HG03196 (cell line): ENCODE data around the gene ARL4A.

Experiments
- ATAC-seq: cut with Tn5 transposase; IDR thresholded peaks from one replicate; pipeline ENCODE4 v1.9.1; 2021; ENCODE audit not compliant: unreplicated experiment

The ARL4A gene

DNA sequence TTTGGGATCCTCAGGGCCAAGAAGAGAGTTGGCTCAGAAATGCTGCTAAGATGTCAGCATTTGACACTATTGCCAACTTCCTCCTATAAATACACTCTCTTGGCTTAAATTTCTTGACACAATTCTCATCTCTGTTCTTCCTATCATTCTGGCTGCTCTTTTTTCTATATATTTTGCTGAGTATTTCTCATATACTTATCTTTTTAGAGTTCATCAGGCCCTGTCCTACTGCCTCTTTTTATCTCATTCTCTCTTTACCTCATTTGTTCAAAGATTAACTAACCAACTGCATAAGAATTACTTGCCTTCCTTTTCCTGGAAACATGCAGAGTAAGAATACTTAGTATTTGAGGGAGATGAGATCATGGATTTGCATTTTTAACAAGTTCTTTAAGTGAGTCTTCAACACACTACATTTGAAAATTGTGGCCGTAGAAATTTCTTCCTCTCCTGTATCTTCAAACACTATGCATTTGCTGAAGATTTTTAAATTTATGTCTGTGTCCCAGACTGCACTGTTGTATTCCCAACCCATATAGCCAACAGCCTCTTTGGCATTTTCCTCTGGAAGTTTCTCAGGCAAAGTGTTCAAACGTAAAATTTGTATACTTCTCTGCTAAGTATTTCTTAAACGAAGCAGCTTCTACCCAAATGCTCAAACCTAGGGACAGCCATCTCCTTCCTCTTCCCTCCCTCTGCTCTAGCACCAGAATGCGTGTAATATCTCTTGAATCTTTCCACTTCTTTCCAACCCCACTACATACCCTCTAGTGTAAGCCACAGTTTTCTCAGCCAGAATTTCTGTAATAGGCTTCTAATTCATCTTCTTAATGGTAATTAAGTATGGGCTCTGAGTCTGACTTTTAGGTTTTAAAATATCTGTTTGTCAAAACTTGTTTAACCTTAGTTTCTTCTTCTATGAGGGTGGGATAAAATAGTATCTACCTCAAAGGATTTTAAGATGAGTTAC is 35.5 kb downstream of the ARL4A start:
- ATAC-seq, result no peak

DNA sequence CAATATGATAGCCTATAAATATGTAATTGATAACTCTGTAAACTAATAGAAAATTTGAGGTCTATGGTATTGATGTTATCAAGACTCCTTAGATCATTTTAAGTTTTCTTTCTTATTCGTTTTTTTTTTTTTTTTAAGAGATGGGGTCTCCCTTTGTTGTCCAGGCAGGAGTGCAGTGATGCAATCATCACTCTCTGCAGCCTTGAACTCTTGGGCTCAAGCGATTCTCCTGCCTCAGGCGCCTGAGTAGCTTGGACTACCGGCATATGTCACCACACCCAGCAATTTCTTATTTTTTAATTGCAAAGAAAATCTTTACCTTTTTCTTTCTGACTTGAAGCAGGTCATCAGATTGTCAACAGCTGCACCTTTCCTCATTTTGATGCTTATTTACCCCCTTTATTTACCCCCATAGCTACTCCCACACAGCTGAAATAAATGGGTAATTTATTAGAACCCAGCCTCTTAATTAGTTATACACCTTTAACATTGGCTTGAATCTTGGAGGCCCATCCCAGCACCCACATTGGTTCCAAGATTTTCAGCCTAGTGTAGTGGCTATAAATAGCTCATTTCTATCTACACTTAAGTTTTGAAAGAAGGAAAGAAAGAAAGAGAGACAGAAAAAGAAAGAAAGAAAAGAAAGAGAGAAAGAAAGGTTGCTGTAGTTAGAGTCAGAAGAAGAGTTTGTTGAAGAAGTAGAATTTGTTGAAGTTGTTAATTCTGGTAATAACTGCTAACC is 38.3 kb downstream of the ARL4A start:
- ATAC-seq, result no peak

- ATAC-seq, result no peak
Measured at GRCh38 chr7:12726908-12727307, 39.5 kb downstream of the ARL4A start.

GRCh38 chr7:12727455-12728191 is 40.2 kb downstream of the ARL4A start:
- no peak for ATAC-seq

DNA sequence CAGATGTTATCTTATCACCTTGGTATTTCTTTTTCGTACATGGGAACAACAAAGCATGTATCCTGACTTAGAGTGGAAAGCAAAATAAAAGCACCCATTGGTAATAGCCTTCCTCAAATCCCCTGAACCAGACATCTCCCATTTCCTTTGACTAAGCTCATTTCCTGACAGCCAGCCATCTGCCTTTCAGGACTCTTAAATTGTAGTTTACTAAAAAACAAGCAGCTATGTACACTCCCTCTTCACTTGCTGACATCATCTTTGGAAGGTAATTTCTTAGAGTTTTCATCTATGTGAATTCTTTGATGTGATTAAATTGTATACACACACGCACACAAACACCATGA is 40.7 kb downstream of the ARL4A start:
- ATAC-seq, result no peak

DNA sequence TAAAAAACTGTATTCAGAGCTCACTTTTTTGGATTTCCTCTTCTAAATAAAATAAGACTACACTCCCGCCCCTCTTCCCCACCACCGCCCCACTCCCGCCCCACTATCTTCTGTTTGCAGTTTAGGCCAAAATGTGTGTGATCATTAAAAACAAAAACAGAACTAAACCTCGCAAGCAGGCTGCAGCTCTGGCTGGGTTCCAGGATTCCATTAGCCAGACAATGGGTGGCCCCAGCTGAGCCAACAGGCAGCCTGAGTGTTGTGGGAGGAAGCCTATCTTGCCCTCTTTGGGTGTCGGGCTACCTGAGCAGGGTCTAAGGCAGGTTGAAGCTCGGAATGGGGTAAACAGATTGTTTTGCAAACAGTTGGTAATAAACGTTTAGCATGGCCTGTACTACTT is 41.7 kb downstream of the ARL4A start:
- ATAC-seq, result no peak

DNA sequence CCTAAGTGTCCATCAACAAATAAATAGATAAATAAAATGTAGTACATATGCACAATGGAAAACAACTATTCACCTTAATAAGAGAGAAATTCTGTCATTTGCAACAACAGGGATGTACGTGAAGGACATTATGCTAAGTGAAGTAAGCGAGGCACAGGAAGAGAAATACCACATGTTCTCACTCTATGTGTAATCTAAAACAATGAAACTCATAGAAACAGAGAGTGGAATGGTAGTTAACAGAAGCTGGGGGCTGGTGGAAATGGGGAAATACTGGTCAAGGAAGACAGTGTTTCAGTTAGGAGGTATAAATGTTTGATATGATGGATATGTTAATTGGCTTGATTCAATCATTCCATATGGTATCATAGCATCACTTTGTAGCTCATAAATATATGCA is 43.1 kb downstream of the ARL4A start:
- no peak for ATAC-seq

- ATAC-seq, result no peak
Measured at GRCh38 chr7:12731214-12731656, 43.8 kb downstream of the ARL4A start.

DNA sequence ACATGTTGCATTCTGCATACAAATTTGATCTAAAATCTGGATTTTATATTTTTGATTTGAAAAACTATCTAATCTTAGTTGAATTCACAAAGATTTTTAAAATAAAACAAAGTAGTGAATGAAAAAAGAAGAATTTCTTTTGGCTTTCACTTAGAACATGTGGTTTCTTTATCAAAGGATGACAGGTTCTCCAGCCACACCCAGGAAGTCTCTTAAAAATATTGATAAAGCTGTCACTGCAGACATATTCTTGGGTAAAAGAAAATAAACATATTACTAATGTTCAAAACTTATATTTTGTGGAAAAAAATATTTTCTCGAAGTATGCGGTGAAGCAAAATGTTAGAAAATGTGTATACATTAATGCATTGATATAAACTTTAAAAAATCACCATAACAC is 44.3 kb downstream of the ARL4A start:
- ATAC-seq, result no peak

DNA sequence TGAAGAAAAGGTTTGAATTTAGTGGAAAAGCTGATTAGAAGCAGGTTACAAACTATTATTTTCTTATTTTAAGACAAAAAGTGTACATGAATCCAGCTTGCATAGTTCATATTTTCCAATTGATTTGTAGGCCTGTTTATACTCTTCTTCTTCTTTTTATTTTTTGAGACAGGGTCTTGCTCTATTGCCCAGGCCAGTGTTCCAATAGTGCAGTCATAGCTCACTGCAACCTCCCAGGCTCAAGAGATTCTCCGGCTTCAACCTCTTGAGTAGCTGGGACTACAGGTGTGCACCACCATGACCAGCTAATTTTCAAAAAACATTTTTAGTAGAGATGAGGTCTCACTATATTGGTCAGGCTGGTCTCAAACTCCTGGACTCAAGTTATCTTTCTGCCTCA is 45.0 kb downstream of the ARL4A start:
- ATAC-seq, result no peak

GRCh38 chr7:12735923-12736322 is 48.5 kb downstream of the ARL4A start:
- ATAC-seq, result no peak

GRCh38 chr7:12737373-12737772 is 49.9 kb downstream of the ARL4A start:
- ATAC-seq, result no peak

DNA sequence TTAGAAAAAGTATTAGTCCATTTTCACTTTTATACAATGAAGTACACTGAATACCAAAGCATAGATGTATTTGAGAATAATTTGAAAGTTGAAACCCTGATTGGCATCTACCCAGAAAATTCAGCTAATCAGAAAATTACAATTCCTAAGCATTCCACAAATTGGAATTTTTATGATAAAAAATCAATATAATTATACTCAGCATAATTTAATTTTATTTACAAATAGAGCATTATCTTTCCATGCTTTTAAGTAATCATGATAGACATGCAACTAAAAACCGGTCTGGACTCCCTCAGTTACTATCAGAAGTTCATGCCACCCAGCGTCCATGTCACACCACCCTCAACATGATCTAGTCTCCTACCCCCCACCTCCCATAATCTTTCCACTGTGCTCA is 50.4 kb downstream of the ARL4A start:
- no peak for ATAC-seq

GRCh38 chr7:12738665-12739064 is 51.2 kb downstream of the ARL4A start:
- no peak for ATAC-seq
